ENCODE results near the gene KRTAP10-6.
"Not testable (repeated sequence)": the region's sequence is repeated elsewhere in the genome, so short reads cannot be mapped to it uniquely, and the experiment has no call there.

KRTAP10-6 gene

DNA sequence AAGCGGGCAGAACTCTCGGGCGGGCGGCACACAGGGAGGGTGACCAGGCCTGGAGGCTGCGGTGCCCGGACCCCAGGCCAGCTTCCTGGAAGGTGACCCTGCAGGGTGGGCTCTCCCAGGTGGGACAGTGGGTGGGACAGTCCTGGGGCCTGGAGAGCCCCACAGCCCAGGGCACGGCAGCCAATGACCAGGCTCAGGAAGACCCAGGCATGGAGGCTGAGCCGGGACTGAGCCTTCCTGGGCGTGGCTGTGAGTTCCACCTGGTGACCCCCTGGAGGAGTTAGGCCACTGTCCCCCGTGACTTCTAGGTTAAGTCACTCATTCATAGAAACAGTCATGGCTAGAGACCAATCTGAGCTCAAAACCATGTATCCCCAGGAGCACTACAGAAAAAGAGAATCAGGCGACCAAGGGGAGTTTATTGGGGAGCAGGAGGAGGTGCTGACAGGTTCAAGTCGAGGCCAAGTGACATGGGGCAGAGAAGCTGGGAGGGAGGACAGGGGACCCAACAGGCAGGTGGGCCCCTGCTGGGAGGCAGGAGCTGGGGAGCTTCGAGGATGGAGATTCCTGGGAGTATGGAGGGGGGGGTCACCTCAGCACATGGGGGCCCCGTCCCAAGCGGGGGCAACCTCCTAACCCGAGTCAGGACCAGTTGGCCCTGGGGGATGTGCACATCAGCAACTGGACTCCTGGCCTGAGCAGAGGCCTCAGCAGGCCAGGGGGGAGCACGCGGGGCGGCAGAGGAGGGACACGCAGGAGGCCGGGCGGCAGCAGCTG lies 13.1 kb downstream of the KRTAP10-6 start:
- DNase-seq (ENCODE audit: low read depth in 2 of 2) = no peak

DNA sequence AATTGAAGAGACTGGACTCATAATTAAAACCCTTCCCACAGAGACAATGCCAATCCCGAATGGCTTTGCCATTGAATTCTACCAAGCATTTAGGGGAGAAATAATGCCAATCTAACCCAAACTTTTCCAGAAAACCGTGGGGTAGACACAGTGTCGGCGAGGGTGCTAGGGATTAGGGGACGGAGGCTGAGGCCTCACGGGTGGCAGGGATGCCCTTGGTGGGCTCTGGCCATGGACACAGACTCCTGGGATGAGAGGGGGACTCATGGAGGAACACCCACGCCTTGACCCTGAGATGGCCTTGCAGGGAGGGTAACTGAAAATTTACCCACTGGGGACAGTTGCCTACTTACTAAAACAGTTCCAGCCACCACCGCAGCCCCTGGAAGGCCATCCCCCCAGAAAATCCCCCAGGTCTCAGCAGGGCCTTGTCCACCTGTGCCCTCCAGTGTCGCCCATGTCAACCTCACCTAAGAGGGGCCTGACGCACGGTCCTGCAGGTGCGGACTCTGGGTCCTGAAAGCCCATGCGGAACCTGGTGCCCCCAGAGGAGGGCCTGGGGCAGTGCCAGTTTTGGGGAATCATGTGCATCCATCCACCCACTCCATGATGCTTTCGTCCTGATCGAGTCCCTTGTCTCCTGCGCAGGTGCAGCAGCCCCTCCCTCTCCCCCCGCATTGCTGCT lies 13.8 kb downstream of the KRTAP10-6 start:
- DNase-seq (ENCODE audit: low read depth in 2 of 2) = no peak

- DNase-seq (ENCODE audit: low read depth in 2 of 2) = no peak
Measured at GRCh38 chr21:44576025-44576420, 16.3 kb downstream of the KRTAP10-6 start.

- no peak for DNase-seq (ENCODE audit: low read depth in 2 of 2)
Measured at GRCh38 chr21:44575307-44576024, 16.8 kb downstream of the KRTAP10-6 start.

DNA sequence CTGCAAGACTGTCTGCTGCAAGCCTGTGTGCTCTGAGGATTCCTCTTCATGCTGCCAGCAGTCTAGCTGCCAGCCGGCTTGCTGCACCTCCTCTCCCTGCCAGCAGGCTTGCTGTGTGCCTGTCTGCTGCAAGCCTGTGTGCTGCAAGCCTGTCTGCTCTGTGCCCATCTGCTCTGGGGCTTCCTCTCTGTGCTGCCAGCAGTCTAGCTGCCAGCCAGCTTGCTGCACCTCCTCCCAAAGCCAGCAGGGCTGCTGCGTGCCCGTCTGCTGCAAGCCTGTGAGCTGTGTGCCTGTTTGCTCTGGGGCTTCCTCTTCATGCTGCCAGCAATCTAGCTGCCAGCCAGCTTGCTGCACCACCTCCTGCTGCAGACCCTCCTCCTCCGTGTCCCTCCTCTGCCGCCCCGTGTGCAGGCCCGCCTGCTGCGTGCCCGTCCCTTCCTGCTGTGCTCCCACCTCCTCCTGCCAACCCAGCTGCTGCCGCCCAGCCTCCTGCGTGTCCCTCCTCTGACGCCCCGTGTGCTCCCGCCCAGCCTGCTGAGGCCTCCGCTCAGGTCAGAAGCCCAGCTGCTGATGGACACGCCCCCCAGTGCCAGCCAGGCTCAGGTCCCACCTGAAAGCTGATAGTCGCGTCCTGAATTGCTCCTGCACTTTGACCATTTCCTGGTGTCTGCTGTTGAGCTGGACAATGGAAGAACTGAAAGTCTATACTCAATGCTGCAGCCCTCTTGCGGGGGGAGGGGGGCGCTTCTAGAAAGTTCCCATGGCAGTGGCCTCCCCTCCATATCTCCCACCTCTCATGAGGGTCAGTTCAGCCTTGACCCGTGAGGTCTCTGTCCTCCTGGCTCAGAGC lies 17.6 kb downstream of the KRTAP10-6 start:
- no peak for DNase-seq (ENCODE audit: low read depth in 2 of 2)

GRCh38 chr21:44573630-44574456 lies 18.5 kb downstream of the KRTAP10-6 start, which contains the start of gene KRTAP10-4:
TSS of gene KRTAP10-4 (plus strand) at chr21:44573729. CDS start at chr21:44573759, 30 bp downstream.
- DNase-seq (ENCODE audit: low read depth in 2 of 2) = not testable (repeated sequence)

DNA sequence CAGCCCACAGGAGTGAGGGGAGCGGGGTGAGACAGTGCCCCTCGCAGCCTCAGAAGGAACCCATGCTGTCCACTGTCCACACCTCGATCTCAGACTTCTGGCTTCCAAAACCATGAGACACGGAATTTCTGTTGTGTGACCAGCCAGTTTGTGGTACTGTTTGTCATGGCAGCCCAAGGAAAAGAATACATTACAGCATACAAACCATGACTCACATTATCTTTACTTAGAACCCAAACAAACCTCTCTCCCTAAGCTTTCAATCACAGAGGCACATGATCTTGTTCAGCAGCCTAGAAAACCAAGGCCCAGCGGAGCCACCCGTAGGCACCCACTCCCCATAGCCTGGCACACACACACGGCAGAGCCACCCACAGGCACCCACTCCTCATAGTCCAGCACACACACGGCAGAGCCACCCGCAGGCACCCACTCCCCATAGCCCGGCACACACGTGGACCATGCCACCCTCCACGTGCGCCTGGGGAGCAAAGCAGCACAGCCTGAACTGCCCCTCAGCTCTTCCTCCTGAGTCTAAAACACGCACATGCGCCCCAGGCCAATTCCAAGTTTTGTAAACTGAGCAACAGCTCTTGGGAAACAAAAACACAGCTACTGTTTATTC lies 19.2 kb downstream of the KRTAP10-6 start:
- no peak for DNase-seq (ENCODE audit: low read depth in 2 of 2)

- DNase-seq (ENCODE audit: low read depth in 2 of 2) = no peak
Measured at GRCh38 chr21:44571844-44572782, 20.2 kb downstream of the KRTAP10-6 start.

- no peak for DNase-seq (ENCODE audit: low read depth in 2 of 2)
Measured at GRCh38 chr21:44571296-44571695, 21.0 kb downstream of the KRTAP10-6 start.

DNA sequence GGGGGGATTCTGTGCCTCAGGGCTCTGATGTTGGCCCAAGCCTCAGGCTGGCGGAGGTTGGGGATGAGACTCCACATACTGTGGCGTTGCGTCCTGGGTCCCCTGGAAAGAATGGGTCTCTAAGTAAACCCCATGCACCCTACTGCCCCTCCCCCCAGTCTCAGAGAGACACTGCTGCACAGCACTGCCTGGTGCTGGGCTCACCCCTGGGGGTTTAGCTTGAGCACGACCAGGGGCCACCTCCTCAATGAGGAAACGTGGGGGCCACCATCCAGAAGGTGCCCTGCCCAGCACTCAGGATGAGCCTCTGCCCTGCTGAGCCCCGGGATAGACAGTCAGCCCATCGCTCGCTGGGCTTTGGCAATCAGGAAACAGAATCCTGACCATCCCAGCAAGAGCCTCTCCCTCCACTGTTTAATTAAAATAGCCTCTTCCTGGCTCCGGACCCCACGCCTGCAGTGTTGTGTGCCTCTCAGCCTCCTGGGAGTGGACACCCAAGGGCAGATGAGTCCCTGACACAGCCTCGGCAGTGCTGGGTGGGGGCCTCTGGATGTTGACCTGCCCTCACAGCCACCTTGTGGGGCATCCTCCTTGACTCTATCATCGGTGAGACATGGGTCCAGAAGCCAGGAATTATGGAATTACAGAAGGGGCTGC lies 22.3 kb downstream of the KRTAP10-6 start:
- DNase-seq (ENCODE audit: low read depth in 2 of 2) = no peak

- DNase-seq (ENCODE audit: low read depth in 2 of 2) = no peak
Measured at GRCh38 chr21:44568667-44569556, 23.4 kb downstream of the KRTAP10-6 start.

- no peak for DNase-seq (ENCODE audit: low read depth in 2 of 2)
Measured at GRCh38 chr21:44568261-44568660, 24.0 kb downstream of the KRTAP10-6 start.

- DNase-seq (ENCODE audit: low read depth in 2 of 2) = no peak
Measured at GRCh38 chr21:44567481-44568171, 24.7 kb downstream of the KRTAP10-6 start.

DNA sequence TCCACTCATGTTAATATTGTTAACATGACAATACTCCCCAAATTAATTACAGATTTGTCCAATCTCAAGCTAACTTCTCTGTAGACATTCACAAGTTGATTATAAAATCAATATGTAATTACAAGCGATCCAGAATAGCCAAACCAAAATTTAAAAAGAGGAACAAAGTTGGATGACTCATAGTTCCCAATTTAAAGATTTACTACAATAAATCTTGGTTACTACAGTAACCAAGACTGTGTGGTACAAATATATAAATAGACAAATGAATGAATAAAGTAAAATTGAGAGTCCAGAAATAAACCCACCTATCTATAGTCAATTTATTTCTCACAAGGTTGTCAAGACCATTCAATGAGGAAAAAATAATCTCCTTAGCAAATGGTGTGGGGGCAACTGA lies 25.9 kb downstream of the KRTAP10-6 start:
- DNase-seq (ENCODE audit: low read depth in 2 of 2) = no peak

- DNase-seq (ENCODE audit: low read depth in 2 of 2) = no peak
Measured at GRCh38 chr21:44564886-44565598, 27.3 kb downstream of the KRTAP10-6 start.

DNA sequence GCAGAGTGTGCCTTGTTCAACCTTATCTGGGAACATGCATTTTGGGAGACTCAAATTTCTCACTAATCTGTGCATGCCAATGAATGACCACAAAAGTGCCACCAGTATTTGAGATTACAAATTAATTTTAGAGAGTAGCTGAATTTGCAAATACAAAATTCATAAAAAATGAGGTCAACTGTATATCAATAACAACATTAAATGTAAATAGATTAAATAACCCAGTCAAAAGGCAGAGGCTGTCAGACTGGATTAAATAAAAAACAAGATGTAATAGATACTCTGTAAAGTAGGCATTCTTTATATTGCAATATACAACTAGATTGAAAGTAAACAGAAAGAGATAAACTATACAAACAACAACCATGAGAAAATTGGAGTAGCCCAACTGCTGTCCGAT lies 28.2 kb downstream of the KRTAP10-6 start:
- DNase-seq (ENCODE audit: low read depth in 2 of 2) = no peak

All from stimulated activated CD8-positive, alpha-beta memory T cell treated with anti-CD3 and anti-CD28 coated beads, Interleukin-2, amount 100 ng/mL, for 1 hour (primary cell).